OCI-M2 (cell line): ENCODE measurements around the gene MYO6.
"Not testable (repeated sequence)": the region's sequence is repeated elsewhere in the genome, so short reads cannot be mapped to it uniquely, and the experiment has no call there.

Experiments
- DNase-seq: peaks from one replicate; lab custom pipeline; 2025; ENCODE audit not compliant: unreplicated experiment; lab: John Stamatoyannopoulos, UW

Gene MYO6

DNA sequence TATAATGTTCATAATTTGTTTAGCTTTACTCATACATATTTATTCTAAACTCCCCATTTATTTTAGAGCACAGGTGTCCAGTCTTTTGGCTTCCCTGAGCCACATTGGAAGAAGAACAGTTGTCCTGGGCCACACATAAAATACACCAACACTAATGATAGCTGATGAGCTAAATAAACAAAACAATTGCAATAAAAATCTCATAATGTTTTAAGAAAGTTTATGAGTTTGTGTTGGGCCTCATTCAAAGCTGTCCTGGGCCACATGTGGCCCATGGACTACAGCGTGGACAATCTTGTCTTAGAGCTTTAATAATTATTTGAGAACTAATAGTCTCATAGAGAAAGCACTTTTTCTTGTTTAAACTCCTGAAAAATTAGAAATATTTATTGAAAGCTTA is 131.3 kb downstream of the MYO6 start:
- no peak for DNase-seq

DNA sequence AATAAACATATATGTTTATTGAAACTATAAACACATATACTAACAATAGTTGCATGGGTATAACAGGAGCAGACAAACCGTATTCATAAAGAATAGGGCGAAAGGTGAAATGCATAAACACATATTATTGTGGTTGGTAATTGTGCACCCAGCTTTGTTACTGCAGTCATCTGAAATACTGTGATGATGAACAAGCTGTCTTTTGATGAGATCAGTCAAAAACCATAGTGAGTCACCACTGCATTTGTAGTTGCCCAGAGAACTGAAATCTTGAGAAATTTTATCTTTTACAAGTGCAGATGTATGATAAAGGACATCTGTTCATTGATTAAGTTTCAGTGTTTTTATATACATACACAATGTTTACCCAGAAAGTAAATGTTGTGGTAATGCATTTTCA is 133.7 kb downstream of the MYO6 start:
- no peak for DNase-seq

- no peak for DNase-seq
Measured at GRCh38 chr6:75884822-75885221, 135.8 kb downstream of the MYO6 start.

GRCh38 chr6:75892384-75892783 is 143.3 kb downstream of the MYO6 start:
- no peak for DNase-seq

GRCh38 chr6:75893058-75893775 is 144.2 kb downstream of the MYO6 start:
- peak; percentile 23 for DNase-seq

- no peak for DNase-seq
Measured at GRCh38 chr6:75893776-75894152, 144.7 kb downstream of the MYO6 start.

- DNase-seq: no peak
Measured at GRCh38 chr6:75896526-75896925, 147.5 kb downstream of the MYO6 start.

DNA sequence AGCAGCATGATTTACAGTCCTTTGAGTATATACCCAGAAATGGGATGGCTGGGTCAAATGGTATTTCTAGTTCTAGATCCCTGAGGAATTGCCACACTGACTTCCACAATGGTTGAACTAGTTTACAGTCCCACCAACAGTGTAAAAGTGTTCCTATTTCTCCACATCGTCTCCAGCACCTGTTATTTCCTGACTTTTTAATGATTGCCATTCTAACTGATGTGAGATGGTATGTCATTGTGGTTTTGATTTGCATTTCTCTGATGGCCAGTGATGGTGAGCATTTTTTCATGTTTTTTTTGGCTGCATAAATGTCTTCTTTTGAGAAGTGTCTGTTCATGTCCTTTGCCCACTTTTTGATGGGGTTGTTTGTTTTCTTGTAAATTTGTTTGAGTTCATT is 151.2 kb downstream of the MYO6 start:
- DNase-seq: not testable (repeated sequence)

GRCh38 chr6:75905129-75905528 is 156.1 kb downstream of the MYO6 start:
- DNase-seq: not testable (repeated sequence)

GRCh38 chr6:75906871-75907270 is 157.8 kb downstream of the MYO6 start:
- no peak for DNase-seq

DNA sequence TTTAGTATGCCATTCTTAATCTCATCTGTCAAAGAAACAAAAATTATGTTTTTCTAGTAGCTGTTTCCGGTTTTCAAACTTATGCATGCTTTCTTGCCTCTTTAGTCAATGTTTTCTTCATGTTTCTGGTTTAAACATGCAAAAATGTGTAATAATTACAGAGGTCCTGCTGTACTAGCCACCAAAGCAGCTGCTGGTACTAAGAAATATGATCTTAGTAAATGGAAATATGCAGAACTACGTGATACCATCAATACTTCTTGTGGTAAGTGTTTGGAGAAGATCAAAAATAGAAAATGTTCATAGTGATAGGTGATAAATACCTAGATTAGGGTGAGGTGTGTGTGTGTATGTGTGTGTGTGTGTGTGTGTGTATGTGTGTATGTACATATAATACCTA is 158.4 kb downstream of the MYO6 start:
- no peak for DNase-seq

DNA sequence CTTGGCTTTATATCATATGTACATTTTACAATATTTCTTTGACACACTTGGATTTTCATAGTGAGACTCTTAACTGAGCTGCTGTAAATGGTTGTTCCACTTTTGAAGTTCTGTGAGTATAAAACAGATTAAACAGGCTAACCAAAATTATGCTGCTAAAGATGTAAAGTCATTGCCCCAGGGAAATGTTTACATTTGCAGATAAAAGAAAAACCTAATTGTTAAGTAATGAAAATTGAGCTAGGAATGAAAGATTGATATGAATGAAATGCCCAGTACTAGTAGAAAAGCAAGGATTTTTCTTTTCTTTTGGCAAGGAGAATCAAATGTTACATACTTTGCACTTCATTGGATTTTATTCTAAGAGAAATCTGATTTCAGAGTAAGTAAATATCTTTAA is 164.0 kb downstream of the MYO6 start:
- no peak for DNase-seq

GRCh38 chr6:75922226-75922625 is 173.2 kb downstream of the MYO6 start:
- no peak for DNase-seq

DNA sequence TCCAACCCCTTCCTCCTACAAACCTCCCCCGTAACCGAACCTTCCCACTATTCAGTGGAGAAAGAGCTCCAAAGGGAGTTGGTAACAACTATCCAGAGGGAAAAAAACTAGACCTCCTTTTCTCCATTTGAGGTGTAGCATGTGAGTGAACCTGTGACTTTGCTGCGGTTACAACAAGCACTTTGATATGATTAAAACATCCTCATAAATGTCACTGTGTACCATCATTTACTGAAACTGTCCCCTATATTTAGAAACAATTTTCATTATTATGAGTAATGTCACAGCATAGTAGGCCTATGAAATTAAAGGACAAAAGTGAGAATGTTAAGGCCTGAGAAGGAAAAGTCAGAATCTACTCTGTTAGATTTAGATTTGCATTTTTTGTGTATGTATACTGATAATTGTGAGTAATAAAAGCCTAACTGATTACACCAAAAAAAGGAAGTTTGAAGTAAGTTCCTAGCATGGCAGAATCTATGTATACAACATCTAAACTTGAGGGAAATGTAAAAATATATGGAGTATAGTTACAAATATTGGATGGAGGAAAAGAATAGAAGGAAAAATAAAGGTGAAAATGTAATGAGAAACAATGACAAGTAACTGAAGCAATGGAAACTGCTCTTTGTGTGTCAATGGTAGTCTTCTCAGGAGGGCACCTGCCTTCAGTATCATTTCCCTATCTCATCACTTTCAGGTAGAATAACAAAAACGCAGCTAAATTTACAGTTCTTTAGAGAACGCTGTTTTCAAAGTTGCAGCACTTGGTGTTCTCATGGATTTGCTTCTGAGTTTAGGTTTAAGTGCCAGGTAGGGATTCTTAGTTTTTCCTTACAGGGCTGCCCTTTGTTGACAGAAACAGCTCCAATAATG is 177.5 kb downstream of the MYO6 start:
- DNase-seq: no peak

GRCh38 chr6:75931011-75931680 is 182.1 kb downstream of the MYO6 start:
- no peak for DNase-seq

- DNase-seq: peak; percentile 36
Measured at GRCh38 chr6:75932067-75932466, 183.0 kb downstream of the MYO6 start.

DNA sequence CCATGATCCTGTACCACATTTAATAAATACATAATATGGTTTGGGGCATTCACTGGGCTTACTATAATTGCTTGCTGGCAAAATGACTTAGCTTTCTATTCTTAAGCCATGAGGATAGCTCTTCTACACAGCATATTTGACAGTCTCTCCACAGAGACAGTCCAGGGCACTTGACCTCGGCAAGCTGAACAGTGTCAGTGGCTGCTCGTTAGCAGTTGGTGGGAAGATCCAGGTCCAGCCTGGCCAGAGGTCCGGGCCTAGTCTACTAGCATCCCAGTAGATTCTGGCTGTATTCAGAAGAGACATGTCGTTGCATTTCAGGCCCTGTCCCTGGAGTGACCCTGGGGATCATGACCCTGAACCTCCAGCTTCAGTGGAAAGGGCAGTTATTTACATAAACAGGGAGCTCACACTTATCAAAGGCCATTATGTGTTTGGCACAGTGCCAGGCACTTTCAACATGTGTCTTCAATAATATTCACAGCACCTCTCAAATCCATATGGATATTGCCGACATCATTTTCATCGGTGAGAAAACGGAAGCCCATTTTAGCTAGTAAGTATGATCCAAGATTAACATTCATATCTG is 184.4 kb downstream of the MYO6 start:
- no peak for DNase-seq

DNA sequence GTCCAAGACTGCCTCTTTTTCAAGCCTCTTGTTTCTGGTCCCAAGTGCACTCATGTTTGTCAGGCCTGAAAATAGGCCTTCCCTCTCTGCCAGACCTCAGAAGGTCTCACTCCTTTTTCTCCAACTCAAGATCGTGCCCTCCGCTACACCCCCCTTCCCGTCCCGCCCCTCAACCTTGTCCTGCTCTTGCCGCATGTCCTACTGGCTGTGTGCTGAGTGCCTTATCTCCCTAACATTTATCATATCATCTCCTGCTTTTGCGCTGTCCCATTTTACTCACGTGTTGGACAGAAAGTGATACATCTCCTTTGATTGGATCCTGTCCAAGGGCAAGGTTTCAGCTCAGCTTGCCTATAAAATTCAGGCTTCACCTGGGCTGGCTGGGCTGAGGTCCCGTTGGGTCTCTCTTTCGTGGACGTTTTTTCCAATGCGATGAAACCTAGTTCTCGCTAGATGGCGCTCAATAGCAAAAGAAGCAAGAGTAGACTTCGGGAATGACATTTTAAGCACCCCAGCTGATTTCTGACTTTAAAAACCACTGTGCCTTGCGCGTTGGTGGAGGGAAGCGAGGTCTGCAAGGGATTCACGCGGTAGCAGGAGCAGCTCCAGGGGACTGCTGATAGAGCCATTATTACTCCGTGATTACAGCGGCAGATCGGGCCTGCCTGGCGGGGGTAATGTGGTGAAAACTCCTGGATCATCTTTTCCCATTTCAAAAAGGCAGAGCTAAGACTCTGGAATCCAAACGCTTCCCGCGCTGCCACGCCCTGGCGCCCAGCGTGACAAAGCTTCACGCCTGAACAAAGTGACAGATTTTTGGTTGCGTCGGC is 185.8 kb downstream of the MYO6 start:
- DNase-seq: peak; percentile 23

GRCh38 chr6:75935473-75935793 is 186.4 kb downstream of the MYO6 start:
- no peak for DNase-seq

DNA sequence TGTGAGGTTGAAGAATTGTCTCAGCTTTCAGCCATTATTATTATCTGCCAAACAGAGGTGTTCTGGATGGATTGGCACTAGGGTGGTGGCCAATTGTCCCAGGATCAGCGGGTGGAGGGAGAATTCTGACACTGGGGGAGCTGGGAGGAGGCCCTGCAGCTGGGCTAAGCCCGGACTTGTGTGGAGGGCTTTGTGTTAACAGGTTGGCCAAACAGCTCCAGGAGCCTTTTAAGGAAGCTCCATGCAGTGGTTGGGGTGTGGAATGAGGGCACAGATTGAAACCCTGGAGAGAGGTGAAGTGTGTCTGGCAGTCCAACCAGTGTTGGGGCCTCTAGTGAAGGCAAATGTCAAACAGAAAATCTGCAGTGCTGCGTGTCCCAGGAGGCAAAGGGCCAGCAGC is 187.6 kb downstream of the MYO6 start:
- no peak for DNase-seq

GRCh38 chr6:75937846-75938245 is 188.8 kb downstream of the MYO6 start:
- no peak for DNase-seq
